NCI-H510A treated with DMSO at 0.1 percent for 48 hours (cell line): ENCODE results near the gene KCNJ9.

Source experiments
- DNase-seq: peaks from one replicate; lab custom pipeline; 2025; lab: John Stamatoyannopoulos, UW

KCNJ9 gene

GRCh38 chr1:160066829-160067745 is 14.3 kb upstream of the KCNJ9 start:
- DNase-seq, result no peak

- DNase-seq, result no peak
Measured at GRCh38 chr1:160068225-160068624, 13.1 kb upstream of the KCNJ9 start.

GRCh38 chr1:160069460-160070231 is 11.7 kb upstream of the KCNJ9 start, which contains the start of gene KCNJ10:
Gene KCNJ10, minus strand, starts transcription at chr1:160070160. Its CDS starts 27,628 bp downstream, at chr1:160042532.
- no peak for DNase-seq

- DNase-seq, result peak; percentile 89
Measured at GRCh38 chr1:160070243-160071163, 10.8 kb upstream of the KCNJ9 start.

- no peak for DNase-seq
Measured at GRCh38 chr1:160071289-160071688, 10.0 kb upstream of the KCNJ9 start.

GRCh38 chr1:160074865-160075264 is 6.5 kb upstream of the KCNJ9 start:
- DNase-seq, result no peak

GRCh38 chr1:160075836-160076235 is 5.5 kb upstream of the KCNJ9 start:
- DNase-seq, result no peak

- no peak for DNase-seq
Measured at GRCh38 chr1:160076295-160076694, 5.0 kb upstream of the KCNJ9 start.

- no peak for DNase-seq
Measured at GRCh38 chr1:160077486-160077885, 3.9 kb upstream of the KCNJ9 start.

GRCh38 chr1:160078512-160079195 is 2.7 kb upstream of the KCNJ9 start:
- DNase-seq, result no peak

- DNase-seq, result no peak
Measured at GRCh38 chr1:160079448-160079847, 1.9 kb upstream of the KCNJ9 start.

- DNase-seq, result no peak
Measured at GRCh38 chr1:160080381-160081100, 797 bp upstream of the KCNJ9 start.

GRCh38 chr1:160082487-160082886 is 1.1 kb downstream of the KCNJ9 start:
- no peak for DNase-seq

GRCh38 chr1:160082926-160083325 is 1.6 kb downstream of the KCNJ9 start:
- DNase-seq, result no peak

- peak; percentile 50 for DNase-seq
Measured at GRCh38 chr1:160083968-160084770, 2.8 kb downstream of the KCNJ9 start.

GRCh38 chr1:160084771-160085321 is 3.5 kb downstream of the KCNJ9 start:
- DNase-seq, result no peak

- DNase-seq, result peak; percentile 51
Measured at GRCh38 chr1:160085686-160086455, 4.5 kb downstream of the KCNJ9 start.

- DNase-seq, result no peak
Measured at GRCh38 chr1:160086456-160086892, 5.1 kb downstream of the KCNJ9 start.
